HG03520 (cell line): Measurements from ENCODE around the gene SCFD2.

ENCODE experiments used
- ATAC-seq: cut with Tn5 transposase; IDR thresholded peaks from one replicate; pipeline ENCODE4 v1.9.1; 2021; ENCODE audit warnings: mild to moderate bottlenecking, moderate library complexity; ENCODE audit not compliant: unreplicated experiment

Gene SCFD2

GRCh38 chr4:52866734-52867133 is 499.1 kb downstream of the SCFD2 start:
- no peak for ATAC-seq

- no peak for ATAC-seq
These were observed 500.6 kb downstream of the SCFD2 start for GRCh38 chr4:52865300-52865699.

- ATAC-seq: no peak
These were observed 501.1 kb downstream of the SCFD2 start for GRCh38 chr4:52864793-52865192.

DNA sequence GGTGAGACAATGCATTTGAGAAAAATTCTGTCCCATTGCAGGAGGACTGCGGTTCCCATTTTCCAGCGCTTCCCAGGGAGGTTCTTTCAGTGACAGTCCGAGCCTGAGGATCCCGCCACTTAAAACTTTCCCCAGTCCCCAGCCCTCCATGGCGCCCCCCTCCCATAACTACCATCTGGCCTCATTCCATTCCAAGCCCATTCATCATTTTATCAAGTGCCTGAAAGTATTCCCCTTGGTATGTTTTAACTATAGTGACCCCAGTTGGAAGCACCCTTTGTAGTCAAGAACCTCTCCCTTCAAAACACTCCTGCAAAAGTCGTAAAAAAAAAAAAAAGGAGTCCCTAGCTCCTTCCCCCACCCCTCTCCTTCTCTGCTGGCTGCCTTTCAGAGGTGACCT is 502.5 kb downstream of the SCFD2 start:
- no peak for ATAC-seq

DNA sequence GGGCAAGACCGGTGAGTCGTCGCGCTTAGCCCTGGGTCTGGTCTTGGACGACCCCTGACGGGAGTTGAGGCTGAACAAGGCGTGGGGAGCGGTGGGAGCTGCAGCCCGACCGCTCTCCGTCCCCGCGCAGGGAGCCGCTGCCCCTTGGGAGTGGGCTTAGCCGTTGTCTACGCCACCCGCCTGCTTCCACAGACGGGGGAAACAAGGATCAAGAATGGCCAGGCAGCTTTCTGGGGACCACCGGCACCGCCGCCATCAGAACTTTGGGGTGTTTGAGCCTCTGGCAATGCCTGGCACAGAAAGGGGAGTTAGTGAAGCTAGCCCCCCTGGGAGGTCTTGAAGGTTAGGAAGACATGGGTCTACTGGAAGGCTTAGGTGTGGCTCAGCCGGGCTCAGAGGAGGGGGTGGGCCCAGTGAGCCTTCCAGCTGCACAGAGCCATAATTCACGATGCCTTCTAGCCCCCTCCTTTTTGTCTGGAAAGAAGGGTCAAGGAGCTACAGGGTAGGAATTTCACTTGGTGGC is 503.2 kb downstream of the SCFD2 start:
- no peak for ATAC-seq

DNA sequence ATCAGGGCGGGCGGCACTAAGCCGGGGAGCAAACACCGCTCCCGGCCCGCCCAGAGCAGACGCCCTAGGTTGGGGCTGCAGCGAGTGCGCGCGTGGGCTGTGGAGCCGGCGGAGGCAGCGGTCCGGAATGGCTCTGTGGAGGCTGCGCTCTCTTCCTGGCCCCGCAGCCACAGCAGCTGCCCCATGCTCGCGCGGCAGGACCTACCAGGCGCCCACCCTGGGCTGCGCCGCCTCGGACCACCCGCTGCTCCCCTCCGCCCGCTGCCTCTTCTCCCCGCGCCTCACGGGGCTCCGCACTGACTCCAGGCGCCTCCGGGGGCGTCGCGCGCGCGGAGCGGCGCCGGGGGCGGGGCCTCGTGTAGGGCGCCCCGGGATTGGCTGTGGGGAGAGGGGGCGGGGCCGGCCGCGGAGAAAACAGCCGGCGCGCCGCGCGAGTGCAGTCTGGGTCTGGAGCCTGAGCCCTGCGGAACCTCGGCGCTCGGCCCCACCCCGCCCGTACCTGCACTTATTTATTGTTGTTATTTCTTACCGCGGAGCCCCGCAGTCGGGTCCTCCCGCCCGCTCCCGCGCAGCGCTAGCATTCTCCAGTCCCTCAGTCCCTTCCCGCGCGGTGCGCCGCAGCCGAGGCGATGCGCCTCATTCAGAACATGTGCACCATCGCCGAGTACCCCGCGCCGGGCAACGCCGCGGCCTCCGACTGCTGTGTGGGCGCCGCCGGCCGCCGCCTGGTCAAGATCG is 503.8 kb downstream of the SCFD2 start, which contains the start of gene RASL11B:
Gene RASL11B, plus strand, starts transcription at position 439 of the 738 bp plus-strand sequence. Its CDS starts 191 bp downstream, at position 630.
- peak; percentile 98 for ATAC-seq

- no peak for ATAC-seq
These were observed 504.6 kb downstream of the SCFD2 start for GRCh38 chr4:52861171-52861823.

DNA sequence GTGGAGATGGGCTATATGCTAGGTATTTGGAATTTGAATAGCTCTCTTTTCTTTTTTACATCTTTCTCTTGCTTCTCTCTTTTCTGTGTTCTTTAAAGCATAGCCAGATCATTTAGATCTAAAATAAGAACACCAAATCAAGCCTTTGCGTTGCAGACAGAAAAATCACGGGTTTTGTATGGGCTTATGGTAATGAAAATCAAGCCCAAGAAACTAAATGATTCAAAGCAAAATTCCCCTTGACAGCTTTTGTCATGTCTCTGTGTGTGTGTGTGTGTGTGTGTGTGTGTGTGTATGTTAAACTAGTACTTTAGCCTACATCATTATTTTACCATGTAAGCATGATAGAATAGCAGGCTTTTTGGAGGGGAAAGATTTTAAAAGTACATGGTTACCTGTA is 505.5 kb downstream of the SCFD2 start:
- no peak for ATAC-seq

GRCh38 chr4:52856801-52857200 is 509.1 kb downstream of the SCFD2 start:
- ATAC-seq: no peak

GRCh38 chr4:52853351-52853750 is 512.5 kb downstream of the SCFD2 start:
- no peak for ATAC-seq

- no peak for ATAC-seq
These were observed 513.1 kb downstream of the SCFD2 start for GRCh38 chr4:52852711-52853110.

GRCh38 chr4:52852041-52852440 is 513.8 kb downstream of the SCFD2 start:
- no peak for ATAC-seq

- no peak for ATAC-seq
These were observed 515.3 kb downstream of the SCFD2 start for GRCh38 chr4:52850406-52851124.

GRCh38 chr4:52848254-52848653 is 517.6 kb downstream of the SCFD2 start:
- ATAC-seq: no peak

DNA sequence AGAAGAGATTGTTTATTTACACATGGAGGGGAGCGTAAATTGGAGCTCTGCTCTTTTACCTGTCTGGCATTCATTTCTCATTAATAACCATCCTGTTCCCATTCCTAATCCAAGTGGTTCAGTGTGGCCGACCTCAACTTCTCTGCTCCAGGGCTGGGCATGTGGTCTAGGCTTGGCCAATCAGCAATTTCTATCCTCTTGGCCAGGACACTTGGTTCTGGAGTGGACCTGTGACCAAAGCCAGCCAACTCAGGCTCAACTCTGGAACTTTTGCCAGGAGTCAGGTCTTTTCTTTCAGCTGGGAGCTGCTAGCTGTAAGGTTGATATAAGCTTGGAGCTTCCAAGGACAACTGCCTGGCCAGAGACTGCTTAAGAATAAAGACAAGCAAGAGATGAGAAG is 519.4 kb downstream of the SCFD2 start:
- no peak for ATAC-seq

GRCh38 chr4:52844596-52844995 is 521.3 kb downstream of the SCFD2 start:
- no peak for ATAC-seq

DNA sequence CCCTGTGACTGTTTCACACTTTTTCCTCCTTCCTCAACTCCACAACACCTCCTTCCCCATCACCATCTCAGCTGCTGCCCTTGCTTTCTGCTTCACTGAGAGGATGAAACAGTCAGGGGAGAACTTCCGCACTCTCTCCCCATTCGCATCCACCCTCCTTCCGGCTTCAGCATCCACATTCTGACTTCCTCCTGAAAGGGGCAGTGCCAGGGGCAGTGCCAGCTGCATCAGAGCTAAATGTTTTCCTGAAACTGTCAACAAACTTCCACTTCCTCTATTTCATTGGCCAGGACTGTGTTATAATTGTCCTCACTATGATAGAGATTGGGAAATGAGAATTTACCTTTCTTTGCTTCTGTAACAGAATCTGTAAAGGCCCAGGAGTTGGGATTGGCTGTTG is 521.9 kb downstream of the SCFD2 start:
- no peak for ATAC-seq

GRCh38 chr4:52843351-52843750 is 522.5 kb downstream of the SCFD2 start:
- no peak for ATAC-seq

GRCh38 chr4:52842792-52843191 is 523.1 kb downstream of the SCFD2 start:
- no peak for ATAC-seq

DNA sequence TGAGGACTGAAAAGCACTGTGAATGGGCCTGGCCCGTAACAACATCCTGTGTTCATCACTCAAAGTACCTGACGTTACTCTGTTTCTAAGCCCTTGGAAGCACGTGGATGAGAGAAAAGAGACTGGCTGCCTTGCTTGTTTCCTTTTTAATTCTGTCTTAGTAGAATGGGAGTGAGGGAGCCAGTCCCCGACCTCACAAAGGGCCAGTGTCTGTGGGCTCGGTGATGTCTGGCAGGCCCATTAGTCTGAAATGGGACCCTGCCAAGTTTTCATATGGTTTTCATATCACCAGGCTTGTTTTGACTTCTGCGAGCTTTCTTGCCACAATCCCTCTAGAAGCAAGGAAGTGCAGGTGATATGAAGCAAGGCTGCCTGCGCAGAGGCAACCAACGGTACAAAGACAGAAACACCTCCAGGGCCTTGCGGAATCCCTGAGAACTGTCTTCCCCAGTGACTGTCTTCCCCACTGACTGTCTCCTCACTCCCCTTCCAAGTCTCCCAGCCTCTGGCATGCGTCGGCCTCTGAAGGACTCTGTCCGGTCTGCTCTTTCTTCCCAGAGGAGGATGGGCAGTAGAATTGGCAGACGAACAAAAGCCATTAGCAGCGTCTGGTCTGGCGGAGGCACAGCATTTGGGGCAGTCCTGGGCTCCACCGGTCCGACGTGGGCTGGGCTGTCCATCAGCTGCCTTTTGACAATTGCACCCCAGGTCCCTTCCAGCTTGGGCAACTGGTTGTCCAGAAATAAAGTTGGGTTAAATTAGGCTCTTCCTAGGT is 524.0 kb downstream of the SCFD2 start:
- no peak for ATAC-seq
